Ovary (tissue), 9 donors: ENCODE measurements around the gene IFT52. TPM values are rescaled to one million over a fixed set of nuclear protein-coding genes. Genes with fewer than 3 reads are reported as not detected.

ENCODE experiments used
- DNase-seq, 5 donors: peaks; one replicate each; pipeline ENCODE4 v3.0.0-alpha.2; 2019 to 2020
- H3K27ac ChIP-seq, 2 donors: fragments of 200-600 bp; one replicate each; pipeline versions ENCODE4 v1.5.1 to v1.8.0; 2019 to 2022
- H3K27me3 ChIP-seq: fragments of 200-600 bp; one replicate; pipeline ENCODE4 v1.8.0; 2022
- H3K36me3 ChIP-seq: fragments of 200-600 bp; sonication (generic); one replicate; pipeline ENCODE4 v1.5.1; 2019
- H3K4me1 ChIP-seq: one replicate; pipeline ENCODE4 v1.8.1; 2013; ENCODE audit warnings: mild to moderate bottlenecking, moderate library complexity; ENCODE audit not compliant: insufficient read depth
- H3K4me3 ChIP-seq: fragments of 200-600 bp; sonication (generic); one replicate; pipeline ENCODE4 v1.5.1; 2017
- H3K9me3 ChIP-seq, 2 donors: fragments of 200-600 bp in 1 of 2; sonication (generic) in 1 of 2; one replicate each; pipeline versions ENCODE4 v1.5.1 to v1.8.1; 2013 to 2019; ENCODE audit warnings: mild to moderate bottlenecking in 1 of 2, moderate library complexity in 1 of 2
- CTCF ChIP-seq, 3 donors: fragments of 450-650 bp in 2 of 3; fragments of 200-600 bp in 1 of 3; IDR thresholded peaks; one replicate each; pipeline versions ENCODE4 v1.5.1 to v1.8.0; 2016 to 2022; ENCODE audit warnings: antibody characterized with exemption in 3 of 3, mild to moderate bottlenecking in 1 of 3
- EP300 ChIP-seq: sonication (generic); formaldehyde crosslinking; IDR thresholded peaks from one replicate; pipeline ENCODE4 v1.6.1; 2017; ENCODE audit warnings: antibody characterized with exemption
- POLR2A ChIP-seq: fragments of 450-650 bp; IDR thresholded peaks from one replicate; pipeline ENCODE4 v1.6.1; 2017; ENCODE audit warnings: antibody characterized with exemption, mild to moderate bottlenecking, moderate library complexity
- WGBS, 3 donors: extraction: QIAGEN DNeasy Blood & Tissue Kit in 1 of 3; methylation state at CpG; one replicate each; pipeline versions ENCODE4 v1.1.5 to v1.1.7; 2013 to 2017; 5-methylcytosine and 5-hydroxymethylcytosine counted together
- intact Hi-C, 4 donors: fragments of 100-400 bp; cut with DNase I; formaldehyde crosslinking; loops; one replicate each; pipeline versions ENCODE4 v1.11.0 to v1.15.1; 2022 to 2023
- polyA plus RNA-seq, 2 donors: library from polyadenylated mRNA; stranded (reverse); fragments of 200-250 nt in 1 of 2; fragments of 350-450 nt in 1 of 2; fragmentation: Illumina TruSeq in 1 of 2; extraction: RNeasy Lipid Tissue Mini Kit (QIAGEN cat#74804) in 1 of 2; gene quantifications; one replicate each; pipeline ENCODE4 v1.2.3, GENCODE V29; 2013 to 2014
- total RNA-seq, 7 donors: library from RNA; depleted of rRNA in 2 of 7; stranded (reverse); fragments of >200 nt in 2 of 7; fragmentation: NEBNext Ultra II Directional in 3 of 7; extraction: Animal tissue kit (Norgen Biotek cat#: 25700) in 3 of 7; gene quantifications; one replicate each; pipeline versions ENCODE4 v1.1.0 to v1.2.4, GENCODE V29; 2016 to 2023
- donor health status: DM: no; HTN: no; CAD: no; lungs with moderate emphysema.
- donor health status: DM: no; HTN: no; CAD: no.
- donor health status: Bipolar disorder and iron deficiency.
- donor health status: DM: yes; HTN: yes; CAD: no.
- donor health status: DM: no; HTN: no; CAD: no.
- donor health status: DM: yes; HTN: yes; CAD: no.

Gene IFT52
- total and polyA plus RNA-seq, 9 donors = 32.7 to 55.0 (median 46.7) TPM

GRCh38 chr20:43550456-43550855 lies 40.3 kb upstream of the IFT52 start:
- Histone ChIP-seq H3K36me3 (no peaks in the 10 kb centered on the region), H3K9me3 (no peaks in the 10 kb centered on the region), H3K4me1 (no peaks in the 10 kb centered on the region), H3K27me3 (no peaks in the 10 kb centered on the region), H3K27ac (no peak overlapping the region), H3K4me3 (no peak overlapping the region)
- TF ChIP-seq EP300 (no peak), POLR2A (no peak), CTCF (IDR thresholded peaks at IDR 0.05) (no peak)
- 89 to 97% (median 92%) methylated on average over 2 of the region's 2 CpGs for WGBS, 3 donors
- intact Hi-C loops = no loop called here
- DNase-seq = no peak

- Histone ChIP-seq H3K36me3 (no peaks in the 10 kb centered on the region), H3K4me1 (no peaks in the 10 kb centered on the region), H3K27me3 (no peaks in the 10 kb centered on the region), H3K4me3 (no peak overlapping the region), H3K9me3 (no peaks in the 10 kb centered on the region), H3K27ac (no peak overlapping the region)
- DNase-seq = no peak
- intact Hi-C loops = no loop called here
- 76 to 88% (median 78%) methylated on average over 3 of the region's 3 CpGs for WGBS, 3 donors
- no peak for TF ChIP-seq EP300
- TF ChIP-seq POLR2A = no peak
- TF ChIP-seq CTCF (IDR thresholded peaks at IDR 0.05) = no peak
Observed at GRCh38 chr20:43554369-43554768, 36.4 kb upstream of the IFT52 start.

- 74 to 84% (median 82%) methylated on average over 12 of the region's 12 CpGs for WGBS, 3 donors
- DNase-seq = no peak
- TF ChIP-seq EP300 (no peak), CTCF (IDR thresholded peaks at IDR 0.05) (no peak), POLR2A (no peak)
- H3K36me3 ChIP-seq = no peaks in the 10 kb centered on the region
- no peak within 1 kb of the TSS for H3K4me3 ChIP-seq
- H3K27ac ChIP-seq = no peak within 1 kb of the TSS
- H3K9me3 ChIP-seq = no peaks in the 10 kb centered on the region
- intact Hi-C loops = no loop called here
- H3K4me1 ChIP-seq = no peaks in the 10 kb centered on the region
- no peaks in the 10 kb centered on the region for H3K27me3 ChIP-seq
Observed at GRCh38 chr20:43558412-43559146, 32.2 kb upstream of the IFT52 start, which contains the start of gene SGK2. Gene SGK2, plus strand, starts transcription at chr20:43559027. Its CDS starts 7,469 bp downstream, at chr20:43566496.

GRCh38 chr20:43559147-43559987 lies 31.4 kb upstream of the IFT52 start:
- Histone ChIP-seq H3K36me3 (no peaks in the 10 kb centered on the region), H3K9me3 (no peaks in the 10 kb centered on the region), H3K27ac (no peak overlapping the region), H3K4me1 (no peaks in the 10 kb centered on the region), H3K4me3 (no peak overlapping the region), H3K27me3 (no peaks in the 10 kb centered on the region)
- TF ChIP-seq CTCF (IDR thresholded peaks at IDR 0.05) = no peak
- TF ChIP-seq EP300 = no peak
- TF ChIP-seq POLR2A = no peak
- WGBS, 3 donors = 88 to 91% (median 91%) methylated on average over 8 of the region's 8 CpGs
- intact Hi-C loops = no loop called here
- DNase-seq = no peak
